ENCODE data around the gene TLR2. TPM values are rescaled to one million over a fixed set of nuclear protein-coding genes. Genes with fewer than 3 reads are reported as not detected.

Gene TLR2
- total RNA-seq, 1 experiment from 2014 or later = 0.90 TPM

DNA sequence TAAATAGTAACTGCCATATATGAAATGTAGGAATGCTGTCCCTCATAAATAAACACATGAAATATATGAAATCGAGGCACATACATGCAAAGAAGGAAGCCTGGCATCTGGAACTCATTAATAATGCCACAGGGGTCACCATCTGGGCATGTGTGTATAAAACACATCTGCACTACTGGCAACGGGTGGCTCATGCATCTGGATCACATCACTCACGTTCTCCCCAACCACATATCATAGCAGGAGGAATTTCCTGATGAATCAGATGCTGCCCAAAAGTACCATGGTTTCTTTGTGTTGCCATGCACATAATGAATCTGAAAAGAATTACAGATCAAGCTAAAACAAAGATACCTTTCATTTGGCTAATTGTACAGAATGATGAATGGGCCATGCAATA, 47.2 kb downstream of the TLR2 start:
- H2BK120ac ChIP-seq (ENCODE audit: low read depth, low read length, poor library complexity, severe bottlenecking) = no peak overlapping the region
- H4K5ac ChIP-seq (ENCODE audit: insufficient read length, low read depth, low read length) = no peak overlapping the region
- no peak overlapping the region for H2BK12ac ChIP-seq (ENCODE audit: insufficient read length, low read depth, low read length)
- H2AFZ ChIP-seq (ENCODE audit: low read length) = no peak overlapping the region
- TF ChIP-seq, protein P1, sequence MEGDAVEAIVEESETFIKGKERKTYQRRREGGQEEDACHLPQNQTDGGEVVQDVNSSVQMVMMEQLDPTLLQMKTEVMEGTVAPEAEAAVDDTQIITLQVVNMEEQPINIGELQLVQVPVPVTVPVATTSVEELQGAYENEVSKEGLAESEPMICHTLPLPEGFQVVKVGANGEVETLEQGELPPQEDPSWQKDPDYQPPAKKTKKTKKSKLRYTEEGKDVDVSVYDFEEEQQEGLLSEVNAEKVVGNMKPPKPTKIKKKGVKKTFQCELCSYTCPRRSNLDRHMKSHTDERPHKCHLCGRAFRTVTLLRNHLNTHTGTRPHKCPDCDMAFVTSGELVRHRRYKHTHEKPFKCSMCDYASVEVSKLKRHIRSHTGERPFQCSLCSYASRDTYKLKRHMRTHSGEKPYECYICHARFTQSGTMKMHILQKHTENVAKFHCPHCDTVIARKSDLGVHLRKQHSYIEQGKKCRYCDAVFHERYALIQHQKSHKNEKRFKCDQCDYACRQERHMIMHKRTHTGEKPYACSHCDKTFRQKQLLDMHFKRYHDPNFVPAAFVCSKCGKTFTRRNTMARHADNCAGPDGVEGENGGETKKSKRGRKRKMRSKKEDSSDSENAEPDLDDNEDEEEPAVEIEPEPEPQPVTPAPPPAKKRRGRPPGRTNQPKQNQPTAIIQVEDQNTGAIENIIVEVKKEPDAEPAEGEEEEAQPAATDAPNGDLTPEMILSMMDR (conservative IDR thresholded peaks at IDR 0.05) = no peak
- DNase-seq = no peak
- Mint-ChIP-seq H3K36me3 (ENCODE audit: insufficient read depth in 1 of 3, low read depth in 3 of 3) (0 out of 7 replicates have a peak, but pooled peaks cover 0 to 1% (median 0%) of the 10 kb centered on the region in 3 experiments), H3K4me1 (peaks cover 5 to 8% of the 10 kb centered on the region in 2 experiments; a peak in 3 of 4 replicates), H3K4me3 (no peak overlapping the region), H3K27ac (no peak overlapping the region; a peak in 2 of 7 replicates), H3K9me3 (no peaks in the 10 kb centered on the region), H3K27me3 (ENCODE audit: low read depth) (no peaks in the 10 kb centered on the region)
- no peak overlapping the region for H3K9ac ChIP-seq (ENCODE audit: extremely low read depth, insufficient read length, low read length)
- H3K14ac ChIP-seq (ENCODE audit: insufficient read depth, low read length) = no peak overlapping the region
- H3K9me3 ChIP-seq (ENCODE audit: control insufficient read depth, low read depth, low read length) = no peaks in the 10 kb centered on the region
- no peaks in the 10 kb centered on the region for H3K27me3 ChIP-seq (ENCODE audit: insufficient read depth, low read length)
- H3K4me1 ChIP-seq (ENCODE audit: insufficient read depth, low read length) = no peaks in the 10 kb centered on the region
- no peak overlapping the region for H3K18ac ChIP-seq (ENCODE audit: insufficient read length, low read depth, low read length)
- no peak overlapping the region for H3K4ac ChIP-seq (ENCODE audit: low read depth, low read length)
- no peak overlapping the region for H3K4me2 ChIP-seq (ENCODE audit: insufficient read depth, insufficient read length, low read length)
- H3T11ph ChIP-seq (ENCODE audit: low read length) = no peak overlapping the region
- no peak overlapping the region for H4K91ac ChIP-seq (ENCODE audit: insufficient read length, low read depth, low read length)
- H3K79me2 ChIP-seq (ENCODE audit: insufficient read depth, low read length) = no peaks in the 10 kb centered on the region
- no peak overlapping the region for H2AK5ac ChIP-seq (ENCODE audit: insufficient read length, low read length)
- no peak overlapping the region for H2BK5ac ChIP-seq (ENCODE audit: insufficient read length, low read length)
- no CpG with 5 or more reads among the region's 3 CpGs for WGBS (ENCODE audit: extremely low coverage, insufficient read length, low lambda C conversion rate)
- H4K20me1 ChIP-seq (ENCODE audit: control insufficient read depth, insufficient read depth, insufficient read length) = no peaks in the 10 kb centered on the region
- H3K56ac ChIP-seq (ENCODE audit: insufficient read length, low read depth, low read length) = no peak overlapping the region
- no peak overlapping the region for H2BK15ac ChIP-seq (ENCODE audit: low read depth, low read length)
- H3K79me1 ChIP-seq (ENCODE audit: insufficient read depth, low read depth, low read length, poor library complexity, severe bottlenecking) = no peaks in the 10 kb centered on the region
- H3K23ac ChIP-seq (ENCODE audit: insufficient read length, low read depth, low read length) = no peak overlapping the region
- H3K27ac ChIP-seq (ENCODE audit: insufficient read length, low read depth, low read length) = no peak overlapping the region
- H2BK20ac ChIP-seq (ENCODE audit: low read depth, low read length, poor library complexity, severe bottlenecking) = no peak overlapping the region
- no peaks in the 10 kb centered on the region for H3K23me2 ChIP-seq (ENCODE audit: insufficient read length, low read depth, low read length, poor library complexity, severe bottlenecking)
- H4K8ac ChIP-seq (replicated peaks; ENCODE audit: insufficient read length, low read depth, low read length) = no peak overlapping the region
